HepG2 (cell line): Measurements from ENCODE around the gene UBR1. TPM values are rescaled to one million over a fixed set of nuclear protein-coding genes. Genes with fewer than 3 reads are reported as not detected.

Experiments used
- ATAC-seq: fragments of 200-7000 bp; cut with Tn5 transposase; 3 replicates; pipeline ENCODE4 v1.9.1; 2020; ENCODE audit warnings: mild to moderate bottlenecking, moderate library complexity
- BruUV-seq: library from RNA; stranded (reverse); fragments of 400-500 nt; replicated peaks from 2 replicates; lab custom pipeline; 2021; lab: Mats Ljungman, UMichigan
- CTCF ChIA-PET: fragments of 300-600 bp; formaldehyde crosslinking; extraction: SDS; loops from one replicate; lab custom pipeline; 2021; ENCODE audit warnings: low total read pairs, inconsistent platforms, low intra/inter-chr PET ratio; lab: Yijun Ruan, JAX
- POLR2A ChIA-PET: fragments of 350-600 bp; sonication (Branson Sonifier 250); formaldehyde crosslinking; loops from one replicate; lab custom pipeline; 2020; ENCODE audit warnings: antibody characterized with exemption, inconsistent platforms; lab: Yijun Ruan, JAX
- DNase-seq: peaks from one replicate; pipeline ENCODE4 v3.0.0-alpha.2; 2015; ENCODE audit warnings: low spot score
- FAIRE-seq: peaks from 3 replicates; lab custom pipeline; 2011; peaks lifted over from hg19 to GRCh38; lab: Jason Lieb, UNC
- H2AFZ ChIP-seq: one replicate; pipeline ENCODE4 v1.6.1; 2011; ENCODE audit warnings: low read length, inconsistent platforms
- H3K27ac ChIP-seq: fragments of 300-600 bp; 3 replicates; pipeline ENCODE4 v1.8.0; 2011; ENCODE audit warnings: mixed run types, mild to moderate bottlenecking, mixed read lengths, low read length, inconsistent platforms; ENCODE audit not compliant: insufficient read depth; ENCODE audit errors: extremely low read length
- H3K27me3 ChIP-seq, 2 experiments: fragments of 200-600 bp in 1 of 2; 2 replicates in 1 of 2; 3 replicates in 1 of 2; pipeline versions ENCODE4 v1.6.0 to v1.8.0; 2011; ENCODE audit warnings: low read length in 2 of 2, mild to moderate bottlenecking in 2 of 2, moderate library complexity in 2 of 2, inconsistent platforms in 1 of 2; ENCODE audit not compliant: insufficient read depth in 2 of 2, control insufficient read depth in 1 of 2
- H3K36me3 ChIP-seq, 2 experiments: fragments of 200-600 bp in 1 of 2; replicated peaks in 1 of 2; 2 replicates in 1 of 2; 3 replicates in 1 of 2; pipeline versions ENCODE4 v1.5.1 to v1.8.0; 2011; ENCODE audit warnings: low read length in 2 of 2, inconsistent platforms in 1 of 2; ENCODE audit not compliant: insufficient read depth in 2 of 2, control insufficient read depth in 1 of 2
- H3K4me1 ChIP-seq: 2 replicates; pipeline ENCODE4 v1.5.1; 2012; ENCODE audit warnings: low read length, inconsistent platforms; ENCODE audit not compliant: insufficient read depth
- H3K4me2 ChIP-seq: 2 replicates; pipeline ENCODE4 v1.6.0; 2011; ENCODE audit warnings: low read depth, low read length, inconsistent platforms
- H3K4me3 ChIP-seq, 3 experiments: fragments of 200-600 bp in 1 of 3; sonication (generic), shearing (Covaris generic) in 1 of 3; replicated peaks in 1 of 3; 2 replicates each; pipeline ENCODE4 v1.5.1; 2011 to 2016; ENCODE audit warnings: low read length in 3 of 3, inconsistent platforms in 2 of 3, low read depth in 2 of 3, mild to moderate bottlenecking in 2 of 3, control low read depth in 1 of 3, mixed read lengths in 1 of 3; ENCODE audit not compliant: insufficient read depth in 1 of 3
- H3K79me2 ChIP-seq: one replicate; pipeline ENCODE4 v1.6.1; 2011; ENCODE audit warnings: low read length, inconsistent platforms; ENCODE audit not compliant: insufficient read depth
- H3K9ac ChIP-seq: 2 replicates; pipeline ENCODE4 v1.6.0; 2011; ENCODE audit warnings: mild to moderate bottlenecking, low read depth, low read length, inconsistent platforms; ENCODE audit not compliant: insufficient read depth
- H3K9me3 ChIP-seq: 2 replicates; pipeline ENCODE4 v1.5.1; 2012; ENCODE audit warnings: mild to moderate bottlenecking, low read length
- H4K20me1 ChIP-seq: 2 replicates; pipeline ENCODE4 v1.6.0; 2011; ENCODE audit warnings: inconsistent platforms, mild to moderate bottlenecking, low read length, moderate library complexity; ENCODE audit not compliant: insufficient read depth
- FOXA1 ChIP-seq, 2 experiments: fragments of 450-650 bp in 1 of 2; sonication (generic) in 1 of 2; formaldehyde crosslinking in 1 of 2; IDR thresholded peaks; 2 replicates each; pipeline versions ENCODE4 v1.4.0 to v1.6.1; 2016 to 2020; ENCODE audit warnings: missing genetic modification reagents in 1 of 2
- FOXK1 ChIP-seq: sonication (generic); formaldehyde crosslinking; IDR thresholded peaks from 2 replicates; pipeline ENCODE4 v1.4.0; 2020; ENCODE audit warnings: low read depth, missing genetic modification reagents, borderline replicate concordance
- FOXK2 ChIP-seq: fragments of 450-650 bp; IDR thresholded peaks from 2 replicates; pipeline ENCODE4 v1.6.1; 2016
- FOXO1 ChIP-seq: sonication (generic); formaldehyde crosslinking; IDR thresholded peaks from 2 replicates; pipeline ENCODE4 v1.4.0; 2020; ENCODE audit warnings: missing genetic modification reagents
- HNF4A ChIP-seq: sonication (generic); formaldehyde crosslinking; IDR thresholded peaks from 2 replicates; pipeline ENCODE4 v1.4.0; 2020; ENCODE audit warnings: missing genetic modification reagents
- HNF4G ChIP-seq, 2 experiments: sonication (generic) in 1 of 2; formaldehyde crosslinking in 1 of 2; IDR thresholded peaks; 2 replicates each; pipeline versions ENCODE4 v1.4.0 to v1.6.1; 2011 to 2020; ENCODE audit warnings: borderline replicate concordance in 2 of 2, low read depth in 2 of 2, mild to moderate bottlenecking in 2 of 2, low read length in 1 of 2, missing genetic modification reagents in 1 of 2, moderate library complexity in 1 of 2
- LCORL ChIP-seq, 2 experiments: fragments of 450-650 bp in 1 of 2; sonication (generic) in 1 of 2; formaldehyde crosslinking in 1 of 2; IDR thresholded peaks; 2 replicates each; pipeline versions ENCODE4 v1.5.0 to v1.6.1; 2017 to 2020; ENCODE audit warnings: antibody characterized with exemption in 1 of 2, missing genetic modification reagents in 1 of 2
- MLLT10 ChIP-seq: sonication (generic); formaldehyde crosslinking; IDR thresholded peaks from 2 replicates; pipeline ENCODE4 v1.4.0; 2020; ENCODE audit warnings: missing genetic modification reagents
- NCOR1 ChIP-seq: fragments of 200-600 bp; sonication (generic); IDR thresholded peaks from 2 replicates; pipeline ENCODE4 v1.7.0; 2017; ENCODE audit warnings: antibody characterized with exemption, low read length, borderline replicate concordance
- PAXIP1 ChIP-seq: sonication (generic); formaldehyde crosslinking; conservative IDR thresholded peaks from 2 replicates; pipeline ENCODE4 v1.4.0; 2020; ENCODE audit warnings: mild to moderate bottlenecking, missing genetic modification reagents, moderate library complexity
- SMAD9 ChIP-seq: sonication (generic); formaldehyde crosslinking; IDR thresholded peaks from 2 replicates; pipeline ENCODE4 v1.5.1; 2020; ENCODE audit warnings: mild to moderate bottlenecking, missing genetic modification reagents
- SOX13 ChIP-seq, 3 experiments: fragments of 450-650 bp in 1 of 3; sonication (generic) in 1 of 3; formaldehyde crosslinking in 1 of 3; IDR thresholded peaks in 2 of 3; conservative IDR thresholded peaks in 1 of 3; 2 replicates each; pipeline versions ENCODE4 v1.5.0 to v1.6.1; 2016 to 2020; ENCODE audit warnings: antibody characterized with exemption in 1 of 3, mild to moderate bottlenecking in 1 of 3, missing compliant biosample characterization in 1 of 3, missing genetic modification reagents in 1 of 3, moderate library complexity in 1 of 3
- SOX5 ChIP-seq: IDR thresholded peaks from 2 replicates; pipeline ENCODE4 v1.6.1; 2016; ENCODE audit warnings: borderline replicate concordance
- TBX3 ChIP-seq: fragments of 450-650 bp; IDR thresholded peaks from 2 replicates; pipeline ENCODE4 v1.6.1; 2017; ENCODE audit warnings: antibody characterized with exemption, mild to moderate bottlenecking, inconsistent platforms, borderline replicate concordance
- TOPORS ChIP-seq: sonication (generic); formaldehyde crosslinking; IDR thresholded peaks from 2 replicates; pipeline ENCODE4 v1.8.0; 2023; ENCODE audit warnings: mild to moderate bottlenecking, missing genetic modification reagents
- ZNF510 ChIP-seq: sonication (generic); formaldehyde crosslinking; IDR thresholded peaks from 2 replicates; pipeline ENCODE4 v1.4.0; 2020; ENCODE audit warnings: low read depth, mild to moderate bottlenecking, missing genetic modification reagents
- WGBS: methylation state at CpG from one replicate; pipeline ENCODE4 v1.1.6; 2017; ENCODE audit warnings: low lambda C conversion rate; 5-methylcytosine and 5-hydroxymethylcytosine counted together
- in situ Hi-C: cut with HindIII; loops from 2 replicates; pipeline ENCODE4 v1.10.0; 2017; ENCODE audit warnings: low pct_unique_long_range_greater_than_20kb; ENCODE audit not compliant: extremely low pct_ligation_motif_present
- intact Hi-C: fragments of 100-400 bp; cut with micrococcal nuclease; formaldehyde crosslinking; loops from one replicate; pipeline ENCODE4 v1.10.0; 2022; ENCODE audit not compliant: unreplicated experiment
- polyA plus RNA-seq, 8 experiments: library from polyadenylated mRNA; depleted of rRNA in 3 of 8; stranded (reverse) in 7 of 8; unstranded in 1 of 8; fragments of >200 nt; fragmentation: Illumina TruSeq in 4 of 8; extraction: Trizol in 4 of 8; gene quantifications; 2 replicates each; pipeline versions ENCODE4 v1.2.1 to v1.2.3, GENCODE V29; 2011 to 2016; ENCODE audit warnings: low read depth in 4 of 8, missing spikeins in 1 of 8, mixed read lengths in 1 of 8; ENCODE audit not compliant: insufficient read depth in 1 of 8
- total RNA-seq, 5 experiments: library from RNA; depleted of rRNA; stranded (reverse); fragments of >200 nt; fragmentation: Illumina TruSeq; extraction: Trizol; gene quantifications; 2 replicates each; pipeline ENCODE4 v1.2.3, GENCODE V29; 2016; ENCODE audit warnings: low read depth in 1 of 5
- TF ChIP-seq, protein P1 (sequence below): IDR thresholded peaks from 2 replicates; pipeline ENCODE4 v1.6.1; 2012; ENCODE audit warnings: low read depth, low read length, improper control_type of control experiment

Gene UBR1
- total and polyA plus RNA-seq, 2 of the 13 experiments (the other 11 are each of a cell fraction or from before 2014, with no cell fraction given) = 6.4 to 18.0 TPM

DNA sequence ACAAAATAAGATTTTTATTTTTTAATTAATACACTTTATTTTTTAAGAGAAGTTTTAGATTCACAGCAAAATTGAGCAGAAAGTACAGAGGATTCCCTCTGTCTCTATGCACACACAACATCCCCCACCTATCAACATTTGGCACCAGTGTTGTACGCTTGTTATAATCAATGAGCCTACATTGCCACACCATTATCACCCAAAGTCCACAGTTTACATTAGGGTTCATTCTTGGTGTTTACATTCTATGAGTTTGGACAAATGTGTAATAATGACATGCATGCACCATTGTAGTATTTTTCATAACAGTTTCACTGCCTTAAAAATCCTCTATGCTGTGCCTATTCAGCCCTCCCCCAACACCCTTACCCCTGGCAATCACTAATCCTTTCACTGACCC lies 134.0 kb downstream of the UBR1 start:
- ChIA-PET CTCF (no interaction called here), POLR2A (no interaction called here)
- H3K4me2 ChIP-seq = no peak overlapping the region
- BruUV-seq = no TSS peak
- intact Hi-C loops (no loop called here), in situ Hi-C loops (no loop called here)
- H2AFZ ChIP-seq = no peak overlapping the region
- peak; percentile 87 for ATAC-seq
- H3K27me3 ChIP-seq = no peaks in the 10 kb centered on the region
- peaks cover 20% of the 10 kb centered on the region for H3K4me1 ChIP-seq
- H3K36me3 ChIP-seq = peaks cover 6 to 28% of the 10 kb centered on the region in 2 experiments; a peak in 3 of 5 replicates
- no peaks in the 10 kb centered on the region for H3K79me2 ChIP-seq
- 68% methylated on average over 1 of the region's 1 CpG for WGBS
- peak overlapping the region; percentile 21 for H3K27ac ChIP-seq
- DNase-seq = peak; percentile 51
- FAIRE-seq = no peak
- no peaks in the 10 kb centered on the region for H4K20me1 ChIP-seq
- H3K4me3 ChIP-seq = no peak overlapping the region
- no peaks in the 10 kb centered on the region for H3K9me3 ChIP-seq
- H3K9ac ChIP-seq = no peak overlapping the region
- TF ChIP-seq NCOR1 = peak; percentile 66; the same call in 1 of the 2 replicates
- TF ChIP-seq TOPORS = no peak
- TF ChIP-seq FOXK2 = peak; percentile 90
- TF ChIP-seq MLLT10 (CRISPR knock-in tag) = no peak
- TF ChIP-seq FOXA1 (IDR thresholded peaks at IDR 0.05) = peak; percentile 84
- TF ChIP-seq FOXA1 (CRISPR knock-in tag; IDR thresholded peaks at IDR 0.05) = peak; percentile 41; the same call in 1 of the 2 replicates
- TF ChIP-seq LCORL (IDR thresholded peaks at IDR 0.05) = peak; percentile 56; the same call in 1 of the 2 replicates
- no peak for TF ChIP-seq LCORL (CRISPR knock-in tag; IDR thresholded peaks at IDR 0.05)
- peak; percentile 41; the same call in 1 of the 2 replicates for TF ChIP-seq SOX5 (CRISPR knock-in tag)
- no peak for TF ChIP-seq SOX13 (IDR thresholded peaks at IDR 0.05)
- TF ChIP-seq SOX13 (CRISPR knock-in tag; conservative IDR thresholded peaks at IDR 0.05 in 1 of 2, IDR thresholded peaks at IDR 0.05 in 1 of 2) = peak in 1 of 2 experiments; percentile 50; a peak in 2 of 4 replicates
- TF ChIP-seq FOXK1 (CRISPR knock-in tag) = peak; percentile 42; the same call in 1 of the 2 replicates
- TF ChIP-seq, protein P1, sequence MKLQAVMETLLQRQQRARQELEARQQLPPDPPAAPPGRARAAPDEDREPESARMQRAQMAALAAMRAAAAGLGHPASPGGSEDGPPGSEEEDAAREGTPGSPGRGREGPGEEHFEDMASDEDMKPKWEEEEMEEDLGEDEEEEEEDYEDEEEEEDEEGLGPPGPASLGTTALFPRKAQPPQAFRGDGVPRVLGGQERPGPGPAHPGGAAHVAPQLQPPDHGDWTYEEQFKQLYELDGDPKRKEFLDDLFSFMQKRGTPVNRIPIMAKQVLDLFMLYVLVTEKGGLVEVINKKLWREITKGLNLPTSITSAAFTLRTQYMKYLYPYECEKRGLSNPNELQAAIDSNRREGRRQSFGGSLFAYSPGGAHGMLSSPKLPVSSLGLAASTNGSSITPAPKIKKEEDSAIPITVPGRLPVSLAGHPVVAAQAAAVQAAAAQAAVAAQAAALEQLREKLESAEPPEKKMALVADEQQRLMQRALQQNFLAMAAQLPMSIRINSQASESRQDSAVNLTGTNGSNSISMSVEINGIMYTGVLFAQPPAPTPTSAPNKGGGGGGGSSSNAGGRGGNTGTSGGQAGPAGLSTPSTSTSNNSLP = peak; percentile 97
- no peak for TF ChIP-seq ZNF510 (CRISPR knock-in tag)
- peak; percentile 66 for TF ChIP-seq HNF4G (IDR thresholded peaks at IDR 0.05; ENCODE audit: borderline replicate concordance, low read depth, low read length)
- no peak for TF ChIP-seq HNF4G (CRISPR knock-in tag; IDR thresholded peaks at IDR 0.05; ENCODE audit: borderline replicate concordance, low read depth)
- peak; percentile 86; the same call in 1 of the 2 replicates for TF ChIP-seq TBX3
- peak; percentile 86 for TF ChIP-seq HNF4A
- no peak for TF ChIP-seq SMAD9 (CRISPR knock-in tag)
- peak; percentile 26; the same call in 1 of the 2 replicates for TF ChIP-seq FOXO1 (CRISPR knock-in tag)
- peak; percentile 81 for TF ChIP-seq PAXIP1 (CRISPR knock-in tag)
